HG02884 (cell line): Measurements from ENCODE around the gene LMAN2.
"Not testable (repeated sequence)": the region's sequence is repeated elsewhere in the genome, so short reads cannot be mapped to it uniquely, and the experiment has no call there.

Source experiments
- ATAC-seq: cut with Tn5 transposase; IDR thresholded peaks from one replicate; pipeline ENCODE4 v1.9.1; 2021; ENCODE audit warnings: mild to moderate bottlenecking, moderate library complexity; ENCODE audit not compliant: unreplicated experiment

The LMAN2 gene

DNA sequence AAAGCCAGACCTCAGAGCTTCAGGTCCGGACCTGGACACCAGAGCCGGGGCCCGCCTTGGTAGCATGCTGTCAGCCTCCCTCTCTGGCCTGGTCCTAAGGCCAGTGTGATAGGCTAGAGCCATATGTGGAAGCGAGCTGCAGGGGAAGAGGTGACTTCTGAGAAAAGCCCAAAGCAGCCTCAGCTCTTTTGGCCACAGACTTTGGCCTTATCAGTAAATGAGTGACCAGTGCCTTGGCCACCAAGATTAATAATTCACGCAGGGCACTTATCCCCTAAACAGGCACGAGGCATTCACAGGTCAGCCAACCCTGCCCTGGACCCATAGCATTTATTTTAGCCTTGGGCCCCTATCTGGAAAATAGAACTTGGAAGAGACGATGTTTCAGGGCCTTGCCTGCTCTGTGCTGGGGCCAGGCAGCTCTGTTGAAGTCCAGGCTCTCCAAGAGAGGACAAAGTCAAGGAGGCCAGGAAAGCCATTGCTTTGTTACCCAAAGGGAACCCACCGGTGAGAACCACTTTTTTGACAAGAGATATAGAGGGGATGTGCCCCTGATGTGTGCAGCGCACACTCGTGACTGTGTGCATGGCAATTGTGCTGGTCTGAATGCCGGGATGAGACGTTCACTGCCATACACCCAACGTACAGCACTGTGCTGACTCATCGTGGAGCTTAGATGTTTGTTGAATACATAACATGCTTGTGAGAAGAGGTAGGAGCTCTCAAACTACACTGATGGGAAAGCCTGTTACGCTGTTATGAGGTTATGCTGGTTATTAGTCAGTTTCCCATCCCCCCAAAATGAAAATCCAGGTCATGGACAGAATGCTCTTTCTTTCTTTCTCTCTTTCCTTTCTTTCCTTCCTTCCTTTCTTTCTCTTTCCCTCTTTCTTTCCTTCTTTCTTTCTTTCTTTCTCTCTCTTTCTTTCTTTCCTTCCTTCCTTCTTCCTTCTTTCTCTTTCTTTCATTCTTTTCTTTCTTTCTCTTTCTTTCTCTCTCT lies 27.7 kb upstream of the LMAN2 start:
- no peak for ATAC-seq

DNA sequence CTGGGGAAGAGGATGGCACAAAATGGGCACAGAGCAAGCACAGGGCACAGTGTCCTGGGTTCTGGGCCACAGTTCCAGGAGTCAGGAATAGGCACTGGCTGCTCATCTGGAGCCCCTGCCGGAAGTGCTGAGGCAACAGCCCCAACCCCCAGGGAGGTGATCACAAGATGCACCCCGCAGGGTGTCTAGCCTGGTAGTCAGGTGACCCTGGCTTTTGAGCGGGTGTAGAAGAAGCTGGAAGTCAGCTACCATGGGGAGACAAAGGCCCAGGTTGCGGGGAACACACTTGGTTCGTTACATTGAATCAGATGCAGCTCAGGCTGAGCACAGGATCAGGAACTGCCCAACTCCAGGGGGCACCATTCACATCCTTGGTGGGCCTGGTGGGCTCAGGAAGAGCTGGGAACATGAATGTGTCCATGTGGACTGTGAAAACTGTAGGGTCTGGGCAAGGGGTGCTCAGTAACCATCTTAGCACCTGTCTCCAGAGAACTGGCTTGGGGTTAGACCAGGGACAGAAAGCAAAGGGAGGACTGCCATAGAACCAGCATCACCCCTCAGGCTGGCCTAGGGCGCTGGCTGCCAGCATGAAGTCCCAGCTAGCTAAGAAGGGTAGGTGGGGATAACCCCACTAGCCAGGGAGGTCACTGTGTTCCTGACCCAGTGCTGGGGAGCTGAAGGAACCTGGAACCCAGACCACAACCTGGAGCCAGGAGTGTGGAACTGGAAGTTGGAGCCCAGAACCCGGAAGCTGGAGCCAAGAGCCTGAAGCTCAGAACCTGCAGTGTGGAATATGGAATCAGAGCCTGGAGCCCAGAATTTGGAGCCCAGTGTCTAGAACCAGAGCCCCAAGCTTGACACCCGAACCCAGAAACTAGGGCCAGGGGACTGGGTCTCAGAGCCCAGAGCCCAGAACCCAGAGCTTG lies 26.6 kb upstream of the LMAN2 start:
- ATAC-seq, result no peak

DNA sequence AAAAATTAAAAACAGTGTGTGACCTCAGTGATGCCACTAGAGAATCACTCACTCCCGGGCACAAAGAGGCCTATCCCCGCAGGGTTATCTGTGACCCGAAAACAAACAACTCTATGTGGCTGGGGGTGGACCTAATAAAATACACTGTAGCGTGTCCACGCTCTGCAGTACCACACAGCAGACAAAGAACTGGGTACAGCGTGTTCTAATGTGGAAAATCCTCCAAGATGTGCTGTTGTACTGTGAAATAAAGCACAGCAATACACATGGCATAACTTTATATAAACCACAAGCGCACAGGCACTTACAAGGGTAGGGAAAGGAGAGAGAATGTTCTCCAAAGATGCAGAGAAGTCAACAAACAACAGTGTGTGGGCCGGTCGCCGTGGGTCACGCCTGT lies 24.6 kb upstream of the LMAN2 start:
- no peak for ATAC-seq

DNA sequence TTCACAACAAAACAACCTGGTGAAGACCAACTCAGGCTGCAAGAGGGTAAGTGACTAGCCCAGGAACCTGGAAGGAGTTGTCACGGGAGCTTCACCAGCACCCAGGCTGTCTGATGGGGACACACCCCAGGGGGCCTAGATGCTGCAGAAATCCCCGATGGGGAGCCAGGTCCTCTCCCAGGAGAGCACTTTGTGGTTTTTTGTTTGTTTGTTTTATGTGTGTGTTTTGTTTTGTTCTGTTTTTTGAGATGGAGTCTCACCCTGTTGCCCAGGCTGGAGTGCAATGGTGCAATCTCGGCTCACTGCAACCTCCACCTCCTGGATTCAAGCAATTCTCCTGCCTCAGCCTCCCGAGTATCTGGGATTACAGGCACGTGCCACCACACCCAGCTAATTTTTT lies 24.0 kb upstream of the LMAN2 start:
- ATAC-seq, result not testable (repeated sequence)

DNA sequence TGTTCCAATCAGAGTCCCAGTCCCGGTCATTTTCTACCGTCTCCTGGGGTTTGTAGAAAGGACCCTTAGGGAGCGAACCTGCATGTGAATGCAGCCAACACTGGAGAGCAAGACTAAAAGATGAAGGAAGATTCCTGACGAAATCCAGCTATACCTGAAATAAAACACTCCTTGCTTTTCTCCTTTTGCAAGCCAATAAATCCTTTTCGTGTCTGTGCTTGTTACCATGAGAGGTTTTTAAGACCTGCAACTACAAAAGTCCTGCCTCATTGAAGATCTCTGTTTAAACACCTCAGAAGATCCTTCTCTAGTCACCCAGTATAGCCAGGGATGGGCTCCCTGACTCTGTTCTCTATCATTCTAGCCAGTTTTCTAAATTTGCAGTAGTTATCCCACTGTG lies 22.7 kb upstream of the LMAN2 start:
- no peak for ATAC-seq

DNA sequence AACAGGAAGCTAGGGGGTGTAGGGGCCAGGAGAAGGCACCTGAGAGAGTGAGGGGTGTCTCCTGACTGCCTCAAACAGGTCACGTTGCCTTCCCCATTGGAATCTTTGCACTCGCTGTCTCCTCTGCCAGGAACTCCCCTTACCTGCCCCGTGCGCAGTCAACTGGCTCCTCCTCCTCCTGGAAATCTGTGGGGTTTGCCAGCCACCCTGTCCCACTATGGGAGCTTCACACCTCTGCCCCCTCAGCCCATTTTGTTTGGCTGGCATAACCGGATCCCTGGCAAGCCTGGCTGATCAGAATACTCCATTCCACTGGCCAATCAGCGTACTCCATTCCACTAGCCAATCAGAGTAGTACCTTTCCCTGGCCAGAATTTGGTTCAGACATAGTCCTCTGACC lies 22.3 kb upstream of the LMAN2 start:
- no peak for ATAC-seq

DNA sequence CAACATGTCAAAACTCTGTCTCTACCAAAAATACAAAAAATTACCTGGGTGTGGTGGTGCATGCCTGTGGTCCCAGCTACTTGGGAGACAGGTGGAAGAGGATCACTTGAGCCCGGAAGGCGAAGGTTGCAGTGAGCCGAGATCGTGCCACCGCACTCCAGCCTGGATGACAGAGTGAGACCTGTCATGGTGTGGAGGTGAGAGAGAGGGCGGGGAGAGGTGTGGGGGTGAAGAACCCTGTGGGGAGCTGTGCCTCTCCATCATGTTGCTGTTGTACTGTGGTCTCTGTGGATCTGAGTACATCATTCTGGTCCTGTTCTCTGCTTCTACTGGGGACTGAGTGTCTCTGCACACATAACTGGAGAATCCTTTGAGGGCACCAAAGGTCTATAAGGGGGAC lies 21.4 kb upstream of the LMAN2 start:
- no peak for ATAC-seq

DNA sequence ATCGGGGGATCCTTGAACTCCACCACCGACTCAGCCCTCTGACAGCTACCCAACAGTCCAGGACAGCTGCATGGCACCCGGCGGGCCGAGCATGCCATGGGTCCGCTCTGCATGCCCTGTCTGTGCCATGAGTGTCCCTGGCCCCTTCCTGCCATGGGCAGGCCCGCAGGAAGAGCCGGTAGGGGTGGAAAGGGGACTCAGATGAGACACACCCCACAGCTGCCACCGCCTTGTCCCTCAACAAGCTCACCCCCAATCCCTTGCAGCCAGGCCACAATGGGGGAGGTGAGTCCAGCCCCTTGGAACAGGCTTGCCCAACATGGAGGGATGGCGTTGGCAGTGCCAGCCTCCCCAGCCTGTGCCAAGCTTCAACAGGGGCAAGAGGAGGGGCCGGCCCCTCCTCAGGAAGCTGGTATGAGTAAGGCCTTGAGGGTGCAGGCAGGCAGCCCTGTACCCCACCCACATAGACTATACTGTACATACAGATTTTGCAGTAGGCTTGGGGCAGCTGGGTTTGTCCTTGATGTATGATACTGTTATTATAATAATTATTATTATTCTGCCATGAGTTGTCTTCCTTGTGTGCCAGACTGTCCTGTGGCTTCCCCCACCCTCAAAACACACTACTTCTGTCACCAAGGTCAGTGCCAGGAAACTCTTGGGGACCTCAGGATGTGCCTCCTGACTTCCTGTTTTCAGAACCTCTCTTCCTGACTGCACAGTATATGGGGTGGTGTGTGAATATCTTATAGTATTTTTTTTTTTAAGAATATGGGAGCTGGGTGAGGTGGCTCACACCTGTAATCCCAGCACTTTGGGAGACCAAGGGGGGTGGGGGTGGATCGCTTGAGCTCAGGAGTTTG lies 20.8 kb upstream of the LMAN2 start:
- ATAC-seq, result no peak

DNA sequence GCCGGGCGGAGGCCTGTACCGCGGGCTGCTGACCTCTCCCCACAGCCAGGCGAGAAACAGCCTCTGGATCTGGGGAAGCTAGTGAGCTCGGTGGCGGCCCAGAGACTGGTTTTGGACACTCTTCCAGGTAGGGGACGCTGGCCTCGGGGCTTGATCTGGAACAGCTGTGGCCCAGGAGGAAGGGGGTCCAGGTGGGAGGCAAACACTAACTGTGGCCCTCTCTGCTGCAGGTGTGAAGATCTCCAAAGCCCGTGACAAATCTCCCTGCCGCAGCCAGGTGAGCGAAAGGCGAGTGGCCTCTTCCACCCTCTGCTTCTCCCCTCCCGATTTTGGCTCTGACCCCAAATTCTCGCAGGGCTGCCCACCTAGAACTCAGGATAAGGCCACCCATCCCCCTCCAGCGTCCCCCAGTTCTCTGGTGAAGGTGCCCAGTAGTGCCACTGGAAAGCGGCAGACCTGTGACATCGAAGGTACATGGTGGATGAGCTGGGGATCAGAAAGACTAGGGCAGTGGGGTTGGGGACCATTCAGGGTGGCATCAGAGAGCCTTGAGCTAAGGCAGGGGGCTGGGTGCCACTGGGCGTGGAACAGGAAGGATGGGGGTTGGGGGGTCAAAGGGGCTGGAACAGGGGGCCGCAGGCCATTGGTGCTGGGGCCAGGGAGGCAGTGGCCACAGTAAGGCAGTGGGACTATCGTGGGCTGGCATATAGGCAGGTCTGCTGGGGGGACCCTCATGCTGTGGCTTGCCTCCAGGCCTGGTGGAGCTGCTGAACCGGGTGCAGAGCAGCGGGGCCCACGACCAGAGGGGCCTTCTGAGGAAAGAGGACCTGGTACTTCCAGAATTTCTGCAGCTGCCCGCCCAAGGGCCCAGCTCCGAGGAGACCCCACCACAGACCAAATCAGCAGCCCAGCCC lies 19.9 kb upstream of the LMAN2 start:
- no peak for ATAC-seq

DNA sequence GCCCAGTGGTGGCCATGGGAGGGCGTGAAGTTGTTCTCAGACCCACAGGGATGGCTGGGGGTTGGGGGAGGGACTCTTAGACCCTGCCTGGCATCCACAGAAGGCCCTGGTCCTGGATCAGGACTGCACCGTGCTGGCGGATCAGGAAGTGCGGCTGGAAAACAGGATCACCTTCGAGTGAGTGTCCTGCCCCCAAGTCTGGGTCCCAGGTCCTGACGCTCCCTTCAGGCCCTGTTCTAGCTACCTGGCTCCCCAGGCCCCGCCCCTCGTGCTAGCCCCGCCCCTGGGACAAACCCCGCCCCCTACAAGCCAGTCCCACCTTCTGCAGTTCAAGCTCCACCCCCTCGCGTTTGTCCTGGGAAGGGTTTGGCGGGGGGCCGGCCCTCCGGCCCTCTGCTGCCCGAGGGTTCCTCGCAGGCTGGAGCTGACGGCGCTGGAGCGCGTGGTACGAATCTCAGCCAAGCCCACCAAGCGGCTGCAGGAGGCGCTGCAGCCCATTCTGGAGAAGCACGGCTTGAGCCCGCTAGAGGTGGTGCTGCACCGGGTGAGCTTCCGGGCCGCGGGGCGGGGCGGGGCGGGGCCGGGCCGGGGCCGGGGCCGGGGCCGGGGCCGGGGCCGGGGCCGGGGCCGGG lies 19.1 kb upstream of the LMAN2 start:
- ATAC-seq, result peak; percentile 60

DNA sequence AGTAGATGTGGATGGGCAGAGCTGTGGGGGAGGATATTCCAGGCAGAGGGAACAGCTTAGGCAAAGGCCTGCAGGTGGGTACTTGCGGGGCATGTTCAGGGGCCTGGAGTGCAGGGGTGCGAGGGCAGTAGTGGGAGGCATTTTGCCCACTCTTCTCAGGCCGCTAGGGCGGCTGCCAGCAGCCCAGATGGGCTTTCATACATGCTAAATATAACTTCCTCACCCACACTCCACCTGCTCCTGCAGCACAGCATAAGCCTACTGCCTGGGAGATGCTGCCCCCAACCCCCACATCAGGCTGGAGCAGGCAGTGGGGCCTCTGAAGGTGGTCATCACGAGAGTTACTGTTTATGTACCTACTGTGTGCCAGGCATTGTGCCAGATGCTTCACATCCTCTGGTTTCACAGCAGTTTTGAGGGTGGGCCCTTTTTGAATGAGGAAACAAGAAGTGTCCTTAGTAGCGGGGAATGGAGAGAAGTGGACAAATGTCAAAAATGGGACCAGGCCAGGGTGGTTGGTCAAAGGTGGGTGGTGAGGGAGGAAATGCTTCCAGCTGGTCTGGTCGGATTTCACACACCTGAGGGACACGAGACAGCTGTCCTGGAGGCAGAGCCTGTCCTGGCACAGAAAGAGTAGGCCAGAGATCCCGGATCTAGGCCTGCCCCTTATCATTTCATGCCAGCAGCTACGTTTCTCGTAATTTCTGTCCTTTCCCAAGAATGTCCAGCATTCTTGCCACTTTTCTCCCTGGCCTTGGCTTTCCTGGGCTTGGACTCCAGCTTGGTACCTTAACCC lies 18.4 kb upstream of the LMAN2 start:
- ATAC-seq, result no peak

DNA sequence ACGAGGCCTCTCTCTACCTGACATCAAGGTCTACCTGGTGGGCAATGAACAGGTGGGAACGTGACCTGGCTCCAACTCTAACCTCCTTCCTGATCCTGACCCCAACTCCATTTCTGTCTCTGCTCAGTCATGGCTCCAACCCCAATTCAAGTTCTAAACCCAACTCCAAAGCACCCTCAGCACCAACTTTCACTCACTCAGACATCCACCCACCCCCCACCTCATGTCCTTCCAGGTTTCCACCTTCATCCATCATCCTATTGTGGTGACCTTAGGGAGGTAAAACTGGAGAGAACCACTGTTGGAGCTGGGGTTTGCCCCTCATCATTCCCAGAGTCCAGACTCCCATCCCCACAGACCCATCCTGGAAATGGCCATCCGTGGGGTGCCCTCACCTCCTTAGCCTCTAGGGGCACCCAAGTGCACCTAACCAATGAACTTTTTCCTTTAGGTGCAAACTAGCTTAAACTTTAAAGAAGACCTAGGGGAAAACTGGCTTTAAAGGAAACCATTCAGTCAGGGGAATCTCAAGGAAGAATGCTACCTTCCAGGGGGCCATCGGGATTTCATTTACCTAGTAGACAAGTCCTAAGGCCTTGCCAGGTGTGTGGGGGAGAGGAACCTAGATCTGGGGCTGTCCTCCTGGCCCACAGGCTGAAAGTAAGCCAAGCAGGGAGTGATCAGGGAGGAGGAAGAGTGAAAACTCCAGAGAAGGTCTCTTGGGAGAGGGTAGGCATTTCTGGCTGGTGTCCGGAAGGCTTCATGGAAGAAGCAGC lies 17.6 kb upstream of the LMAN2 start:
- no peak for ATAC-seq

DNA sequence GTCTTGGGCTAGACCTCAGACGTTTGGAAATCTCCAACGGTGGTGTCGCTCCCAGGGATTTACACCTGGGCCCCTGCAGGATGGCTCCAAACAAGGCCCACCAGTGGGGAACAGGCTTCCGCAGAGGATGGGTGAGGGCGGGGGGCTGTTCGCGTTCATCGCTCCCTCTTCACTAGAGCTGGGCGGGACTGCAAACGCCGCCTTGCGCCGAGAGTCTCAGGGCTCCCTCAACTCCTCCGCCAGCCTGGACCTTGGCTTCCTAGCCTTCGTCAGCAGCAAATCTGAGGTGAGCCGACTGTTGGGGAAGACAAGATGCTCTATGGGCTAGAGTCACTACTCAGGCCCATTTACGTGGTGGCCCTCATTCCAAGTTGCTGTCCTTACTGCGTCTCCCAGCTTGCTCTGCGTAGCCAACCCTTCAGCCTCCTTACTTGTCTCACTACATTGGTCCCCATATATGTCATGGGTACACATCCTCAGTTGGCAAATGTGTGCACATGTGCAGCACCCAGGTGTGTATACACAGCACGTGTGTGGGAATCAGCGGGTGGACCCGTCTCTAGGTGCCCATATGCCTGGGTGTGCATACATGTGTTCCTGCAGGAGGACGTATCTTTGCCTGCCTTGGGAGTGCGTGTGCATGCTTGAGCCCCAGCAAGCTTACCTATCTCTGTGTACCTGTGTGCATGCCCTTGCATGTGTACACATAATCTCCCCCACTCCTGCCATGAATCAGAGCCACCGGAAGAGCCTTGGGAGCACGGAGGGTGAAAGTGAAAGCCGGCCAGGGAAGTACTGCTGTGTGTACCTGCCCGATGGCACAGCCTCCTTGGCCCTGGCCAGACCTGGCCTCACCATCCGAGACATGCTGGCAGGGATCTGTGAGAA lies 16.8 kb upstream of the LMAN2 start:
- ATAC-seq, result no peak

DNA sequence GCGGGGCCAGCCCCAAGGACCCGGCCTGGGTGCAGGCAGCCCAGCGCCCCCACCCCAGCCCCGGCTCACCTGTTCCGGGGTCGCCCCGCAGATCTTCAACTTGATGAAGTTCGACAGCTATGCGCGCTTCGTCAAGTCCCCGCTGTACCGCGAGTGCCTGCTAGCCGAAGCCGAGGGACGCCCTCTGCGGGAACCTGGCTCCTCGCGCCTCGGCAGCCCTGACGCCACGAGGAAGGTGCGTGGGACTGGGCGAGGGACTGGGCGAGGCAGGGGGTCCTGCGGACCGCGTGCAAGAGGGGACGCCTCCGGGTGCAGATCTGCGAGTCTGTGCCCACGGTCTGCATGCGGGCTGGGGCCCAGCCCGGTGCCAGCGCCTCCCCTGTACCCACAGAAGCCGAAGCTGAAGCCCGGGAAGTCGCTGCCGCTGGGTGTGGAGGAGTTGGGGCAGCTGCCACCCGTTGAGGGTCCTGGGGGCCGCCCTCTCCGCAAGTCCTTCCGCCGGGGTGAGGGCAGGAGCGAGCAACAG lies 15.9 kb upstream of the LMAN2 start:
- ATAC-seq, result no peak

DNA sequence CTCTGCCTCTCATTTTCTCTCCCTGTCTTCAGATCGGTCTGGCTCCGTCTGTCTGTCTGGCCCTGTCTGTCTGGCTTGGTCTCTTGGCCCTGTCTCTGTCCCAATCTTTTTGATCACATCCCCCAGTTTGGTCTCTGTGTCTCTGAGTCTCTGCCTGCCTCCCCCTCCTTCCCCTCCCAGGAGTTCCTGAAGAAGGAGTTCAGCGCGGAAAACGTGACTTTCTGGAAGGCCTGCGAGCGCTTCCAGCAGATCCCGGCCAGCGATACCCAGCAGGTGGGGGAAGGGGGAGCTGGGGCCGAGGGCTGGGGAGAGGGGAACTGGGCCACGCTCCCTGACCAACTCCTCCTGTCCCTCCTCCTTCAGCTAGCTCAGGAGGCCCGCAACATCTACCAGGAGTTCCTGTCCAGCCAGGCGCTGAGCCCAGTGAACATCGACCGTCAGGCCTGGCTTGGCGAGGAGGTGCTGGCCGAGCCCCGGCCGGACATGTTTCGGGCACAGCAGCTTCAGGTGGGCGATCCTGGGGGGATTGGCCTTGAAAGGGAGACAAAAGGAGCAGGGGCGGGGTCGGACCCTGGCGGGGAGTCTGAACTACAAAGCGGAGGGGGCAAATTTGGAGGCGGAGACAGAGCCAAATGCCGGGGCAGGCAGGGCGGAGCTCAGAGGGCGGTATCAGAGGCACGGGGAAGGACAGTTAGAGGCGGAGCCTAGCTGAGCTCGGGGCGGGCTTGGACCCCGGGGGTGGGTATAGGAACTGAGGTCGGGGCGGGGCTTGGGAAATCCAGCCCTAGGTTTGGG lies 15.3 kb upstream of the LMAN2 start:
- ATAC-seq, result no peak
